ENCODE data around the gene NRDC. TPM values are rescaled to one million over a fixed set of nuclear protein-coding genes. Genes with fewer than 3 reads are reported as not detected.

NRDC gene
- total RNA-seq, 1 donor from 2014 or later, result 130 TPM

DNA sequence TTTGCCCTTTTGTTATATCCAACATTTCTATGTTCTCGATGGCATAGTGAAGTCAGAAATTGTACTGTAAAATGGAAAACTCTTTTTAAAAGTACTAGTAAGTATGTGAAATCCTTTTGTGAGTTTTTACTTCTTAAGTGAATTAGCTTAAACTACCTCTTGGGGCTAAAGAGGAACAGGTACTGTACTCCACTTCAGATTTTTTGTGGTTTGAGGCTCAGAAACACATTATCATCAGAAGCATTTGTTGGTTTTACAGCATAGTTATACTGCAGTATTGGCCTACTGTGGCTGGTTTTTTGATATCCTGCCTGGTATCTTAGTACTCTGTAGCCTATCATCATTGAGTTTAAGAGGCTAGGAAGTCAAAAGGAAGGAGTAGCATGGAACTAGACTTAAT lies 117.2 kb downstream of the NRDC start:
- H3K27ac ChIP-seq (replicated peaks), result no peak overlapping the region
- H3K9me3 ChIP-seq (replicated peaks), result no peaks in the 10 kb centered on the region
- H3K4me1 ChIP-seq, result no peaks in the 10 kb centered on the region
- TF ChIP-seq, protein P1, sequence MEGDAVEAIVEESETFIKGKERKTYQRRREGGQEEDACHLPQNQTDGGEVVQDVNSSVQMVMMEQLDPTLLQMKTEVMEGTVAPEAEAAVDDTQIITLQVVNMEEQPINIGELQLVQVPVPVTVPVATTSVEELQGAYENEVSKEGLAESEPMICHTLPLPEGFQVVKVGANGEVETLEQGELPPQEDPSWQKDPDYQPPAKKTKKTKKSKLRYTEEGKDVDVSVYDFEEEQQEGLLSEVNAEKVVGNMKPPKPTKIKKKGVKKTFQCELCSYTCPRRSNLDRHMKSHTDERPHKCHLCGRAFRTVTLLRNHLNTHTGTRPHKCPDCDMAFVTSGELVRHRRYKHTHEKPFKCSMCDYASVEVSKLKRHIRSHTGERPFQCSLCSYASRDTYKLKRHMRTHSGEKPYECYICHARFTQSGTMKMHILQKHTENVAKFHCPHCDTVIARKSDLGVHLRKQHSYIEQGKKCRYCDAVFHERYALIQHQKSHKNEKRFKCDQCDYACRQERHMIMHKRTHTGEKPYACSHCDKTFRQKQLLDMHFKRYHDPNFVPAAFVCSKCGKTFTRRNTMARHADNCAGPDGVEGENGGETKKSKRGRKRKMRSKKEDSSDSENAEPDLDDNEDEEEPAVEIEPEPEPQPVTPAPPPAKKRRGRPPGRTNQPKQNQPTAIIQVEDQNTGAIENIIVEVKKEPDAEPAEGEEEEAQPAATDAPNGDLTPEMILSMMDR (IDR thresholded peaks at IDR 0.05; ENCODE audit: borderline replicate concordance), result no peak
- H3K4me3 ChIP-seq, result no peak overlapping the region
- no peaks in the 10 kb centered on the region for H3K27me3 ChIP-seq (ENCODE audit: low read depth)
- intact Hi-C loops (cut with micrococcal nuclease), result loop anchor here (10.0 kb wide), 1 partner anchor 127 kb away; no protein-coding TSS in a partner anchor
- DNase-seq, result no peak
- H3K36me3 ChIP-seq, result peaks cover 39% of the 10 kb centered on the region

DNA sequence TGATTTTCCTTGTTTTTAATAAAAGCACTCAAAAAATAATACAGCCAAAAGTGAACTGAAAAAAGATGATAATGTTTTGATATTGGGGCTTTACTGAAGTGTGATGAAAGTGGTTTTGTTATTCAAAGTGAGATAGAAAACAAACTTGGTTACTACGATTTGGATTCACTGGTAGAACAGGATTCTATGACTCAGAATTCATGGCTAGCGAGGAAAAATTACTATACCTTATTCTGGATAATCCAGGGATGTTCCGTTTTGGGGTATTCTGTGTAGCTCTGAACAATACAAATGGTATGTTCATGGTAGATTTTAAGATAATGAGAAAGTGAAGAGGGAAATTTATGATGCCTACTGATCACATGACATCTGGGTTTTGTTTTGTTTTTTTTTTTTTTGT lies 117.7 kb downstream of the NRDC start:
- Histone ChIP-seq H3K9me3 (replicated peaks) (no peaks in the 10 kb centered on the region), H3K27ac (replicated peaks) (no peak overlapping the region), H3K27me3 (ENCODE audit: low read depth) (no peaks in the 10 kb centered on the region), H3K4me3 (no peak overlapping the region), H3K4me1 (no peaks in the 10 kb centered on the region), H3K36me3 (peaks cover 36% of the 10 kb centered on the region)
- intact Hi-C loops (cut with micrococcal nuclease), result loop anchor here (10.0 kb wide), 1 partner anchor 126 kb away; no protein-coding TSS in a partner anchor
- DNase-seq, result no peak
- TF ChIP-seq, protein P1 (IDR thresholded peaks at IDR 0.05; ENCODE audit: borderline replicate concordance), result no peak

DNA sequence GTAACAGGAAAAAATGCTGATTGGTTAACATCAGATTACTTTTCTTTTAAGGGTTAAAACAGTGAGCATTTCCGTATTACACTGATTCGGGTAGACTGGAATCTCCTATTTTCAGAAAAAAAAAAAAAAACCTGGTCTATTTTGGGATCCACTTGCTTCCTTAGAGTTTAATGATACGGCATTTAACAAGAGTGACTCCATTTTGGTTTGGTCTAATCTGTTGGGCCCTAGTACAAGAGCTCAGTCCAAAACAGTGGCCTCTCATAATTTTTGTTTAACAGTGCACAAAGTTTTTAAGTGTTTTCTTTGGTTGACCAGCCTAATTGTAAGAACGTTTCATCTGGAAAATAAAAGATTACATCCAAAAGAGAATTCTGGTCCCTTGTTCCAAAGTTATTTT lies 120.2 kb downstream of the NRDC start:
- DNase-seq, result no peak
- Histone ChIP-seq H3K27ac (replicated peaks) (no peak overlapping the region), H3K4me1 (peaks cover 8% of the 10 kb centered on the region), H3K9me3 (replicated peaks) (no peaks in the 10 kb centered on the region), H3K27me3 (ENCODE audit: low read depth) (no peaks in the 10 kb centered on the region), H3K4me3 (no peak overlapping the region), H3K36me3 (peaks cover 42% of the 10 kb centered on the region)
- TF ChIP-seq, protein P1 (IDR thresholded peaks at IDR 0.05; ENCODE audit: borderline replicate concordance), result no peak
- intact Hi-C loops (cut with micrococcal nuclease), result no loop called here

DNA sequence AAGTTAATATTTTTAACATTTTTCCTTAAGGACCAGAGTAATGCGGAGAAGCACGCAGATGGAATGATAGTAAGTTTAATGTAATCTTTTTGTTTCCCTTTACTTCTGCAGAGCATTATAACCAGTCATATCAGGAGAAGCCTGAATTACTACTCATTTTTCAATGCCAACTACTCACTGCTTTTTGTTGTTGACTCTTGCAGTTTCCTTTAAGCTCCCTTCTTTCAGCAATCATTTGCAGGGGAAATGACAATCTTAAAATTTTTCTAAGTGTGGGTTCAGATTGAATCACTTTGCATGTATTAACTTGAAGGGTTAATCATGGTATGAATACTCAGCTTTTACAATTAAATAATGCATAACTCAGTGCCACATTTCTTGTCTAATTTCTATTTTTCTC lies 122.2 kb downstream of the NRDC start:
- no peak for DNase-seq
- Histone ChIP-seq H3K4me3 (no peak overlapping the region), H3K27ac (replicated peaks) (no peak overlapping the region), H3K36me3 (peaks cover 41% of the 10 kb centered on the region), H3K27me3 (ENCODE audit: low read depth) (no peaks in the 10 kb centered on the region), H3K4me1 (peaks cover 9% of the 10 kb centered on the region), H3K9me3 (replicated peaks) (no peaks in the 10 kb centered on the region)
- TF ChIP-seq, protein P1 (IDR thresholded peaks at IDR 0.05; ENCODE audit: borderline replicate concordance), result no peak
- intact Hi-C loops (cut with micrococcal nuclease), result no loop called here

DNA sequence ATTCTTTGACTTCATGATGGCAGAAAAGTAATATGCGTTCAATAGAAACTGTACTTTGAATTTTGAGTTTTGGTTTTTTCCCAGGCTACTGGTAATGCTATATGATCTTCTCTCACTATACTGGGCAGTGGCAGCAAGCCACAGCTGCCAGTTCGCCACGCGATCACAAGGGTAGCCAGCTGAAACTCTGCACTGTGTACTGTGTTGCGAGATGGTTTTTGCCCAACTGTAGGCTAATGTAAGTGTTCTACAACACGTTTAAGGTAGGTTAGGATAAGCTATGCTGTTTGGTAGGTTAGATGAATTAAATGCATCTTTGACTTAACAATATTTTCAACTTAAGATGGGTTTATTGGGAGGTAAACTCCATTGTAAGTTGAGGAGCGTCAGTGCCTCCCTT lies 123.1 kb downstream of the NRDC start:
- no peak for DNase-seq
- Histone ChIP-seq H3K4me1 (peaks cover 9% of the 10 kb centered on the region), H3K9me3 (replicated peaks) (no peaks in the 10 kb centered on the region), H3K36me3 (peaks cover 42% of the 10 kb centered on the region), H3K27ac (replicated peaks) (no peak overlapping the region), H3K4me3 (no peak overlapping the region), H3K27me3 (ENCODE audit: low read depth) (no peaks in the 10 kb centered on the region)
- TF ChIP-seq, protein P1 (IDR thresholded peaks at IDR 0.05; ENCODE audit: borderline replicate concordance), result no peak
- intact Hi-C loops (cut with micrococcal nuclease), result no loop called here
